Spleen (tissue), 7 donors: ENCODE measurements around the gene MAGEB17.

Source experiments
- POLR2AphosphoS5 ChIP-seq, 3 donors: sonication (generic); formaldehyde crosslinking; IDR thresholded peaks; one replicate each; pipeline ENCODE4 v1.5.1; 2017; ENCODE audit warnings: antibody characterized with exemption in 3 of 3
- TF ChIP-seq, protein P1 (sequence below), 11 experiments: fragments of 200-600 bp in 7 of 11; fragments of 450-650 bp in 4 of 11; sonication (generic) in 4 of 11; IDR thresholded peaks in 8 of 11; conservative IDR thresholded peaks in 3 of 11; 1 replicate in 7 of 11; 2 replicates in 4 of 11; pipeline versions ENCODE4 v1.4.0 to v1.8.0; 2016 to 2021; ENCODE audit warnings: antibody characterized with exemption in 11 of 11, inconsistent platforms in 4 of 11, mild to moderate bottlenecking in 1 of 11
- donor health status: DM: no; HTN: no; CAD: no; lungs with moderate emphysema.
- donor health status: DM: no; HTN: no; CAD: no.
- donor health status: DM: no; HTN: no; CAD: no.

DNA sequence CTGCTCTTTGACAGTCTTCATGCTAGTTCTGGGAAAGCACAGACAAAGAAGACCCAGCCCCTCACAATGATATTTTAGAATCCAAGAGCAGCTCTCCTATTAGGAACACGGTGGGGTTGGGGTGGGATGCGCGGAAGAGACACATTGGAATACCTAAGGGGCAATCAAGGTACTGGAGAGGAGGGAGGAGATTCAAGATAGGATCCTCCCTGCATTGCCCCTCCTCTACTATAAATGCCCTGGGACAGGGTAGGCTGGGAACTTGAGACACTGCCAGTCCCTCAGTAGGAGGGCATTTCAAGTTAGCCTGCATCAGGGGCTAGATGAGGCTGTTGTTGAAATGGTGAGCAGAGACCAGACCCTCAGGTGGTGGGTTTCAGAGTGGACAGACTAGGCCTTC, 5.1 kb downstream of the MAGEB17 start:
- TF ChIP-seq POLR2AphosphoS5 (IDR thresholded peaks at IDR 0.05): no peak
- TF ChIP-seq, protein P1, sequence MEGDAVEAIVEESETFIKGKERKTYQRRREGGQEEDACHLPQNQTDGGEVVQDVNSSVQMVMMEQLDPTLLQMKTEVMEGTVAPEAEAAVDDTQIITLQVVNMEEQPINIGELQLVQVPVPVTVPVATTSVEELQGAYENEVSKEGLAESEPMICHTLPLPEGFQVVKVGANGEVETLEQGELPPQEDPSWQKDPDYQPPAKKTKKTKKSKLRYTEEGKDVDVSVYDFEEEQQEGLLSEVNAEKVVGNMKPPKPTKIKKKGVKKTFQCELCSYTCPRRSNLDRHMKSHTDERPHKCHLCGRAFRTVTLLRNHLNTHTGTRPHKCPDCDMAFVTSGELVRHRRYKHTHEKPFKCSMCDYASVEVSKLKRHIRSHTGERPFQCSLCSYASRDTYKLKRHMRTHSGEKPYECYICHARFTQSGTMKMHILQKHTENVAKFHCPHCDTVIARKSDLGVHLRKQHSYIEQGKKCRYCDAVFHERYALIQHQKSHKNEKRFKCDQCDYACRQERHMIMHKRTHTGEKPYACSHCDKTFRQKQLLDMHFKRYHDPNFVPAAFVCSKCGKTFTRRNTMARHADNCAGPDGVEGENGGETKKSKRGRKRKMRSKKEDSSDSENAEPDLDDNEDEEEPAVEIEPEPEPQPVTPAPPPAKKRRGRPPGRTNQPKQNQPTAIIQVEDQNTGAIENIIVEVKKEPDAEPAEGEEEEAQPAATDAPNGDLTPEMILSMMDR (IDR thresholded peaks at IDR 0.05 in 8 of 11, conservative IDR thresholded peaks at IDR 0.05 in 3 of 11): no peak
